ENCODE data around the gene HSF4. TPM values are rescaled to one million over a fixed set of nuclear protein-coding genes. Genes with fewer than 3 reads are reported as not detected.

Gene HSF4
- total RNA-seq, 2 experiments from 2014 or later, result 8.1 to 17.0 TPM

DNA sequence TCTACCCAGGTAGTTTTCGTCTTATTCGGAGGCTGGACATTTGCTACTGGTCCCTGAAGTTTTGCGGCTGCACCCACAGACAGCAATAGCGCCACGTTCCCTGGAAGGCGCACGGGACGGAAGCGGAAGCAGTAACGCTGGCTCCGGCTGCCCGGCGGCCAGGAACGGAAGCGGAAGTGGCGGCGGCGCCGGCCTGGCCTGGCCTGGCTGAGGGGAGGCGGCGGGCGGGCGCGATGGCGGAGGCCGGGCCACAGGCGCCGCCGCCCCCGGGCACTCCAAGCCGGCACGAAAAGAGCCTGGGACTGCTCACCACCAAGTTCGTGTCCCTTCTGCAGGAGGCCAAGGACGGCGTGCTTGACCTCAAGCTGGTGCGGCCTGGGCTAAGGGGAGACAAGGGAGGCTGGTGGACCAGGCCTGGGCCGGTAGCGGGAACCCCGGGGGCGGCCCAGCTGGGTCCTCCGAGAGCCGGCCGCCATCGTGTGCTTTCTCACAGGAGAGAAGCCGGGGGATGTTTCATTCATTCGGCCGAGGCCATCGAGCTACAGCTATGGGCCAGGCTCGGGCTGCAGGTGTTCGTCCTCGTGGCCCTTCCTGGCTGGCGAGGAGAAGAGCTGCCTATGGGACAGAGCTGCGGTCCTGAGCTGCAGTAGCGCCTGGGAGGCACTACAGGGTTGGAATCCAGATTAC lies 27.6 kb downstream of the HSF4 start, which contains the start of gene E2F4:
E2F4 (plus strand) TSS at position 161 of the 687 bp plus-strand sequence; CDS start at position 234, 73 bp downstream.
- intact Hi-C loops (cut with micrococcal nuclease; ENCODE audit: unreplicated experiment), result loop anchor here (2.0 kb wide), 2 partner anchors 35 to 55 kb away; partner anchors contain the start of genes FHOD1 and TMEM208

DNA sequence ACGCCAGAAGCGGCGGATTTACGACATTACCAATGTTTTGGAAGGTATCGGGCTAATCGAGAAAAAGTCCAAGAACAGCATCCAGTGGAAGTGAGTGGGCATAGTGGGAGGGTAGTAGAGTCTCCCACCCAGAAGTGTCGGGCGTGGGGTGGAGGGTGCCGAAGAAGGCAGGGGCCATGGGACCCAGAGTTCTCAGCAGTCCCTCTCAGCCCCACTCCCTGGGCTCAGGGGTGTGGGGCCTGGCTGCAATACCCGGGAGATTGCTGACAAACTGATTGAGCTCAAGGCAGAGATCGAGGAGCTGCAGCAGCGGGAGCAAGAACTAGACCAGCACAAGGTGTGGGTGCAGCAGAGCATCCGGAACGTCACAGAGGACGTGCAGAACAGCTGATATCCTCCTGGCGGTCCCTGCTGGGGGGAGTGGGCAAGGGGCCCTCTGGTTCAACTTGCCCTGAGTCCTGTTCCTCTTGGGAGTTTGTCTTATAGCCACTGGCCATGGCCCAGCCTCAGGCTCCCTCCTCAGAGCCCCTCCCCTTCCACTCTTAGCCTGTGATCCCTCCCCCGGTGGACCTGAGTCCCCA lies 28.3 kb downstream of the HSF4 start:
- BruUV-seq (replicated peaks), result no TSS peak
- H3K9me3 ChIP-seq (ENCODE audit: low read length), result no peaks in the 10 kb centered on the region
- H2AFZ ChIP-seq (ENCODE audit: low read length), result no peak overlapping the region
- peak overlapping the region; percentile 86 for H3K4me2 ChIP-seq (ENCODE audit: low read length)
- peaks cover 57% of the 10 kb centered on the region for H3K36me3 ChIP-seq (ENCODE audit: insufficient read depth, low read length)
- no peaks in the 10 kb centered on the region for H3K9me2 ChIP-seq (ENCODE audit: insufficient read depth, low read length)
- TF ChIP-seq, protein P1, sequence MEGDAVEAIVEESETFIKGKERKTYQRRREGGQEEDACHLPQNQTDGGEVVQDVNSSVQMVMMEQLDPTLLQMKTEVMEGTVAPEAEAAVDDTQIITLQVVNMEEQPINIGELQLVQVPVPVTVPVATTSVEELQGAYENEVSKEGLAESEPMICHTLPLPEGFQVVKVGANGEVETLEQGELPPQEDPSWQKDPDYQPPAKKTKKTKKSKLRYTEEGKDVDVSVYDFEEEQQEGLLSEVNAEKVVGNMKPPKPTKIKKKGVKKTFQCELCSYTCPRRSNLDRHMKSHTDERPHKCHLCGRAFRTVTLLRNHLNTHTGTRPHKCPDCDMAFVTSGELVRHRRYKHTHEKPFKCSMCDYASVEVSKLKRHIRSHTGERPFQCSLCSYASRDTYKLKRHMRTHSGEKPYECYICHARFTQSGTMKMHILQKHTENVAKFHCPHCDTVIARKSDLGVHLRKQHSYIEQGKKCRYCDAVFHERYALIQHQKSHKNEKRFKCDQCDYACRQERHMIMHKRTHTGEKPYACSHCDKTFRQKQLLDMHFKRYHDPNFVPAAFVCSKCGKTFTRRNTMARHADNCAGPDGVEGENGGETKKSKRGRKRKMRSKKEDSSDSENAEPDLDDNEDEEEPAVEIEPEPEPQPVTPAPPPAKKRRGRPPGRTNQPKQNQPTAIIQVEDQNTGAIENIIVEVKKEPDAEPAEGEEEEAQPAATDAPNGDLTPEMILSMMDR (conservative IDR thresholded peaks at IDR 0.05; ENCODE audit: low read length), result no peak
- TF ChIP-seq EZH2phosphoT487 (IDR thresholded peaks at IDR 0.05; ENCODE audit: borderline replicate concordance, low read depth, low read length), result no peak
- DNase-seq (ENCODE audit: low spot score), result peak; percentile 48
- intact Hi-C loops (cut with micrococcal nuclease; ENCODE audit: unreplicated experiment), result loop anchor here (2.0 kb wide), 2 partner anchors 34 to 54 kb away; partner anchors contain the start of genes FHOD1 and TMEM208
- POLR2A ChIA-PET, result interaction anchor here (0.6 to 1.5 kb wide), 4 partner anchors 24 to 51 kb away, joined by 3 to 7 read pairs (median 3); partner anchors contain the start of gene TMEM208
- peaks cover 9% of the 10 kb centered on the region; the same call in 1 of the 2 replicates for H4K20me1 ChIP-seq (ENCODE audit: insufficient read depth, low read length)
- CTCF ChIA-PET (ENCODE audit: unreplicated experiment), result interaction anchor here (0.6 to 1.0 kb wide), 3 partner anchors 34 to 261 kb away, joined by 3 to 4 read pairs (median 3); partner anchors contain the start of gene TMEM208
- H3K27ac ChIP-seq (ENCODE audit: low read depth, low read length, poor library complexity, severe bottlenecking), result peak overlapping the region; percentile 45
- H3K4me1 ChIP-seq (ENCODE audit: insufficient read depth, low read length, poor library complexity, severe bottlenecking), result peaks cover 19% of the 10 kb centered on the region
- peaks cover 22% of the 10 kb centered on the region for H3K79me2 ChIP-seq (ENCODE audit: insufficient read depth, low read depth, low read length)
- H3K4me3 ChIP-seq (ENCODE audit: low read depth, low read length, poor library complexity, severe bottlenecking), result peak overlapping the region; percentile 98

More for the DNA sequence above, 27.6 kb downstream of the HSF4 start, which contains the start of gene E2F4:
- TF ChIP-seq, protein P1 (conservative IDR thresholded peaks at IDR 0.05; ENCODE audit: low read length), result no peak
- TF ChIP-seq EZH2phosphoT487 (IDR thresholded peaks at IDR 0.05; ENCODE audit: borderline replicate concordance, low read depth, low read length), result no peak
- Histone ChIP-seq H3K36me3 (ENCODE audit: insufficient read depth, low read length) (peaks cover 50% of the 10 kb centered on the region), H3K4me1 (ENCODE audit: insufficient read depth, low read length, poor library complexity, severe bottlenecking) (peaks cover 19% of the 10 kb centered on the region), H3K9me3 (ENCODE audit: low read length) (no peaks in the 10 kb centered on the region), H3K4me3 (ENCODE audit: low read depth, low read length, poor library complexity, severe bottlenecking) (peak within 1 kb of the TSS; percentile 98), H3K9me2 (ENCODE audit: insufficient read depth, low read length) (no peaks in the 10 kb centered on the region), H3K4me2 (ENCODE audit: low read length) (peak within 1 kb of the TSS; percentile 86), H4K20me1 (ENCODE audit: insufficient read depth, low read length) (peaks cover 9% of the 10 kb centered on the region; the same call in 1 of the 2 replicates), H3K79me2 (ENCODE audit: insufficient read depth, low read depth, low read length) (peaks cover 22% of the 10 kb centered on the region), H3K27ac (ENCODE audit: low read depth, low read length, poor library complexity, severe bottlenecking) (peak within 1 kb of the TSS; percentile 45), H2AFZ (ENCODE audit: low read length) (peak within 1 kb of the TSS; percentile 57; the same call in 1 of the 2 replicates)
- TSS peak; percentile 82 for BruUV-seq (replicated peaks)
- DNase-seq (ENCODE audit: low spot score), result peak; percentile 96
- ChIA-PET POLR2A (interaction anchor here (0.5 to 1.5 kb wide), 4 partner anchors 35 to 73 kb away, joined by 3 to 7 read pairs (median 3); partner anchors contain the start of gene TMEM208), CTCF (ENCODE audit: unreplicated experiment) (interaction anchor here (0.6 to 1.0 kb wide), 3 partner anchors 35 to 261 kb away, joined by 3 read pairs; partner anchors contain the start of gene TMEM208)
